Vagina (tissue), 2 donors: Measurements from ENCODE around the gene ASB12. TPM values are rescaled to one million over a fixed set of nuclear protein-coding genes. Genes with fewer than 3 reads are reported as not detected.
"Not testable (repeated sequence)": the region's sequence is repeated elsewhere in the genome, so short reads cannot be mapped to it uniquely, and the experiment has no call there.

Source experiments
- DNase-seq, 2 donors: peaks; one replicate each; pipeline ENCODE4 v3.0.0-alpha.2; 2017; ENCODE audit errors: extremely low spot score in 2 of 2
- H3K27ac ChIP-seq: fragments of 200-600 bp; sonication (generic); one replicate; pipeline ENCODE4 v1.5.1; 2019
- H3K27me3 ChIP-seq: fragments of 200-600 bp; sonication (generic); one replicate; pipeline ENCODE4 v1.5.1; 2019
- H3K36me3 ChIP-seq, 2 donors: fragments of 200-600 bp; sonication (generic); one replicate each; pipeline ENCODE4 v1.5.1; 2017 to 2019
- H3K4me1 ChIP-seq: fragments of 200-600 bp; sonication (generic); one replicate; pipeline ENCODE4 v1.5.1; 2019
- H3K4me3 ChIP-seq, 2 donors: fragments of 200-600 bp; sonication (generic); 1 replicate in 1 of 2; 2 replicates in 1 of 2; pipeline ENCODE4 v1.5.1; 2016 to 2019
- H3K9me3 ChIP-seq: fragments of 200-600 bp; sonication (generic); one replicate; pipeline ENCODE4 v1.5.1; 2019
- CTCF ChIP-seq, 3 experiments: fragments of 450-650 bp in 2 of 3; fragments of 200-600 bp in 1 of 3; sonication (generic) in 1 of 3; IDR thresholded peaks; one replicate each; pipeline ENCODE4 v1.5.1; 2017 to 2019; ENCODE audit warnings: antibody characterized with exemption in 3 of 3, mild to moderate bottlenecking in 2 of 3, moderate library complexity in 2 of 3
- POLR2A ChIP-seq, 2 donors: fragments of 450-650 bp; IDR thresholded peaks; one replicate each; pipeline ENCODE4 v1.6.1; 2017; ENCODE audit warnings: antibody characterized with exemption in 2 of 2, mild to moderate bottlenecking in 2 of 2, moderate library complexity in 2 of 2
- POLR2AphosphoS5 ChIP-seq, 2 donors: sonication (generic); formaldehyde crosslinking; IDR thresholded peaks; one replicate each; pipeline ENCODE4 v1.9.0; 2017; ENCODE audit warnings: antibody characterized with exemption in 2 of 2, mild to moderate bottlenecking in 2 of 2, low read depth in 1 of 2; ENCODE audit not compliant: insufficient read depth in 1 of 2
- intact Hi-C: fragments of 100-400 bp; cut with DNase I; formaldehyde crosslinking; loops from one replicate; pipeline ENCODE4 v1.15.1; 2023
- total RNA-seq: library from RNA; depleted of rRNA; stranded (reverse); fragments of >200 nt; gene quantifications from one replicate; pipeline ENCODE4 v1.2.3, GENCODE V29; 2016

Gene ASB12
- total RNA-seq, result not detected

DNA sequence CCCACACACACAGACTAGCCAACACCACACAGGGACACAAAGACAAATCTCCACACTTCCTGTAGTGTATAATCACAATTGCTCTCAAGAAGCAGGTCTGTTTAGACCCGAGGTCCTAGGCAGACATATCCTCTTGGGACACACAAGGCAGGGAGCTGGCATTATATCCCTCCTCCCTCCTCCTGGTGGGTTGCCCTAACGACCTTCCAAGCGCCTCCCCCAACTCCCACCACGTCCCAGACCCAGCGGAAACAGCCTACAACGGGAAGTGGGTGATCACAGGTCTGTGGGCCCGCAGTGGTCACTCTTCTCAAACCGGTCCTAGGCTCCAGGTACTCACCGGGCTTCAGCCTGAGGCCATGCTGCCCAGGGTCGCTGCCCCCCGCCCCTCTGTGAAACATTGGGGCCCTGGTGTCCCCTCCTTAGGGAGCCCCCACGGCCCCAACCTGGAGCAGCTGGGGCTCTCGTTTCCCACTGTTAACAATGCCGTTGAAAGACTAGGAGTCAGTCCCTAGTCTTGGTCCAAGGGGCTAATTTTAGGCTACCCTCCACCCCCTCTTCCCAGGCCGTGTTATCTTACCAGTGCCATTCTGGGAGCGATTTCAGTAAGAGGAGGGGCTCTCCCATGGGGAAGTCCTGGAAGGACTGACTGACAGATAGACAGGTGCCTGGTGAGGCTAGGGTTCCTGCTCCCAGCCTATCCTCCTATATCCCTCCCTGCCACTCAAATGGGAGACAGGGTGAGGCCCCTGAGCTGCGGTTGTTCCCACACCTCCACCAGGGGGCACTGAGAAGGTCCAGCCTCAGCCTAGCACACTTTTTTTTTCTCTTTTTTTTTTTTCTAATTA is at the start of gene ASB12:
Gene ASB12, minus strand, starts transcription at position 485 of the 848 bp plus-strand sequence. CDS start 4,957 bp downstream, outside the sequence.
- no peak for TF ChIP-seq CTCF (IDR thresholded peaks at IDR 0.05)
- no peak for TF ChIP-seq POLR2AphosphoS5 (IDR thresholded peaks at IDR 0.05; ENCODE audit: insufficient read depth in 1 of 2, low read depth in 1 of 2)
- TF ChIP-seq POLR2A (IDR thresholded peaks at IDR 0.05), result no peak
- H3K4me3 ChIP-seq, result no peak within 1 kb of the TSS
- no peaks in the 10 kb centered on the region for H3K4me1 ChIP-seq
- no peak for DNase-seq
- H3K36me3 ChIP-seq, result no peaks in the 10 kb centered on the region
- intact Hi-C loops, result no loop called here
- H3K27me3 ChIP-seq, result no peaks in the 10 kb centered on the region
- no peaks in the 10 kb centered on the region for H3K9me3 ChIP-seq
- no peak within 1 kb of the TSS for H3K27ac ChIP-seq

GRCh38 chrX:64265265-64265664 is 34.9 kb upstream of the ASB12 start:
- intact Hi-C loops, result no loop called here
- no peak for DNase-seq
- Histone ChIP-seq H3K9me3 (no peaks in the 10 kb centered on the region), H3K4me3 (no peak overlapping the region), H3K4me1 (no peaks in the 10 kb centered on the region), H3K36me3 (no peaks in the 10 kb centered on the region), H3K27me3 (no peaks in the 10 kb centered on the region), H3K27ac (no peak overlapping the region)
- TF ChIP-seq POLR2AphosphoS5 (IDR thresholded peaks at IDR 0.05; ENCODE audit: insufficient read depth in 1 of 2, low read depth in 1 of 2), result no peak
- TF ChIP-seq POLR2A (IDR thresholded peaks at IDR 0.05), result no peak
- TF ChIP-seq CTCF (IDR thresholded peaks at IDR 0.05), result no peak

- no peaks in the 10 kb centered on the region for H3K27me3 ChIP-seq
- intact Hi-C loops, result no loop called here
- TF ChIP-seq CTCF (IDR thresholded peaks at IDR 0.05) (no peak), POLR2AphosphoS5 (IDR thresholded peaks at IDR 0.05; ENCODE audit: insufficient read depth in 1 of 2, low read depth in 1 of 2) (no peak), POLR2A (IDR thresholded peaks at IDR 0.05) (no peak)
Observed at GRCh38 chrX:64229154-64229553, 1.3 kb downstream of the ASB12 start.

GRCh38 chrX:64218023-64218422 is 12.4 kb downstream of the ASB12 start:
- intact Hi-C loops, result no loop called here
- TF ChIP-seq POLR2A (IDR thresholded peaks at IDR 0.05) (no peak), POLR2AphosphoS5 (IDR thresholded peaks at IDR 0.05; ENCODE audit: insufficient read depth in 1 of 2, low read depth in 1 of 2) (no peak), CTCF (IDR thresholded peaks at IDR 0.05) (no peak)
- Histone ChIP-seq H3K27ac (no peak overlapping the region), H3K9me3 (no peaks in the 10 kb centered on the region), H3K4me1 (no peaks in the 10 kb centered on the region), H3K27me3 (no peaks in the 10 kb centered on the region), H3K36me3 (no peaks in the 10 kb centered on the region), H3K4me3 (no peak overlapping the region)
- peak; percentile 60 to 72 for DNase-seq

More at GRCh38 chrX:64229154-64229553, 1.3 kb downstream of the ASB12 start:
- Histone ChIP-seq H3K4me1 (no peaks in the 10 kb centered on the region), H3K9me3 (no peaks in the 10 kb centered on the region), H3K27ac (no peak overlapping the region), H3K36me3 (no peaks in the 10 kb centered on the region), H3K4me3 (no peak overlapping the region)
- DNase-seq, result no peak

DNA sequence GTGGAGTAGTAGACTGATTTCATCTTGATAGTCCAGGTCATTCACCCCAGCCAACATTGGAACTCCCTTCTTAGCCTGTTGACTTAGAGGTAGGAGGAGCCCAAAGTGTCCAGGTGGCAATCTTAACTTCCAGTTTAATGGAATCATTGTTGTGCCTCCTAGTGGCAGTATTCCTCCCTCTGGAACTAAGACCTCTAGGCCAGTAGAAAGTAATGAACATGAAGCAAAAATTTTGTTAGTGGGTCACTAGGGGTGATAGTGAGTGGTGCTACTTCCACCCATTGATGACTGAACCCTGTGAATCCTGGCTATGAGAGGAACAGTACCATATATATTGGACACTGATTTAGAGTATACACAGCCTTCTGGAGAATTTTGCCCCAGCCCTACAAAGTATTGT is 16.4 kb downstream of the ASB12 start:
- H3K4me1 ChIP-seq, intact Hi-C loops: not testable (repeated sequence)

More for the DNA sequence above, 16.4 kb downstream of the ASB12 start:
- H3K36me3 ChIP-seq, H3K9me3 ChIP-seq, H3K27ac ChIP-seq, H3K27me3 ChIP-seq, H3K4me3 ChIP-seq, DNase-seq: not testable (repeated sequence)
